HG03103 (cell line): ENCODE measurements around the gene SLBP.
"Not testable (repeated sequence)": the region's sequence is repeated elsewhere in the genome, so short reads cannot be mapped to it uniquely, and the experiment has no call there.

Experiments
- ATAC-seq: cut with Tn5 transposase; IDR thresholded peaks from one replicate; pipeline ENCODE4 v1.9.1; 2021; ENCODE audit warnings: low read depth; ENCODE audit not compliant: unreplicated experiment

The SLBP gene

GRCh38 chr4:1683261-1683735 is 28.8 kb downstream of the SLBP start:
- no peak for ATAC-seq

- no peak for ATAC-seq
Observed at GRCh38 chr4:1682860-1683259, 29.3 kb downstream of the SLBP start.

- no peak for ATAC-seq
Observed at GRCh38 chr4:1678244-1678643, 33.9 kb downstream of the SLBP start.

- no peak for ATAC-seq
Observed at GRCh38 chr4:1676605-1677525, 35.3 kb downstream of the SLBP start.

- no peak for ATAC-seq
Observed at GRCh38 chr4:1675802-1676137, 36.3 kb downstream of the SLBP start.

GRCh38 chr4:1675136-1675801 is 36.9 kb downstream of the SLBP start:
- ATAC-seq, result no peak

- ATAC-seq, result no peak
Observed at GRCh38 chr4:1674682-1675081, 37.4 kb downstream of the SLBP start.

GRCh38 chr4:1673671-1674070 is 38.4 kb downstream of the SLBP start:
- ATAC-seq, result no peak

GRCh38 chr4:1671011-1671410 is 41.1 kb downstream of the SLBP start:
- ATAC-seq, result not testable (repeated sequence)

GRCh38 chr4:1670279-1670678 is 41.8 kb downstream of the SLBP start:
- no peak for ATAC-seq

GRCh38 chr4:1669850-1670249 is 42.3 kb downstream of the SLBP start:
- ATAC-seq, result no peak

GRCh38 chr4:1669270-1669669 is 42.8 kb downstream of the SLBP start:
- no peak for ATAC-seq

GRCh38 chr4:1668488-1668840 is 43.7 kb downstream of the SLBP start:
- no peak for ATAC-seq

GRCh38 chr4:1667273-1667672 is 44.8 kb downstream of the SLBP start:
- no peak for ATAC-seq

GRCh38 chr4:1666391-1666790 is 45.7 kb downstream of the SLBP start:
- no peak for ATAC-seq

- no peak for ATAC-seq
Observed at GRCh38 chr4:1664141-1664540, 48.0 kb downstream of the SLBP start.

GRCh38 chr4:1663549-1663948 is 48.6 kb downstream of the SLBP start:
- no peak for ATAC-seq

- no peak for ATAC-seq
Observed at GRCh38 chr4:1661695-1662094, 50.4 kb downstream of the SLBP start.

- no peak for ATAC-seq
Observed at GRCh38 chr4:1660948-1661677, 51.0 kb downstream of the SLBP start.

GRCh38 chr4:1659104-1660043 is 52.7 kb downstream of the SLBP start:
- no peak for ATAC-seq
